Pancreas (tissue), 10 donors: Measurements from ENCODE around the gene CCDC71L. TPM values are rescaled to one million over a fixed set of nuclear protein-coding genes. Genes with fewer than 3 reads are reported as not detected.

Experiments used
- ATAC-seq, 4 donors: fragments of 200-7000 bp; cut with Tn5 transposase; one replicate each; pipeline versions ENCODE4 v1.8.0 to v1.9.1; 2020; ENCODE audit warnings: mild to moderate bottlenecking in 4 of 4, moderate library complexity in 4 of 4
- DNase-seq, 6 donors: peaks; one replicate each; pipeline ENCODE4 v3.0.0-alpha.2; 2020
- FAIRE-seq: peaks from 2 replicates; lab custom pipeline; 2012; peaks lifted over from hg19 to GRCh38; lab: Jason Lieb, UNC
- H3K27ac ChIP-seq, 4 donors: fragments of 200-600 bp; sonication (generic); 1 replicate in 3 of 4; 2 replicates in 1 of 4; pipeline versions ENCODE4 v1.5.0 to v1.8.0; 2020
- H3K27me3 ChIP-seq, 4 donors: fragments of 200-600 bp; one replicate each; pipeline ENCODE4 v1.8.0; 2021
- H3K36me3 ChIP-seq, 3 donors: fragments of 200-600 bp; sonication (generic) in 1 of 3; one replicate each; pipeline versions ENCODE4 v1.5.0 to v1.8.0; 2020 to 2021
- H3K4me1 ChIP-seq, 3 donors: fragments of 200-600 bp; one replicate each; pipeline ENCODE4 v1.8.0; 2021
- H3K4me3 ChIP-seq, 4 donors: fragments of 200-600 bp; sonication (generic) in 2 of 4; one replicate each; pipeline versions ENCODE4 v1.5.0 to v1.8.0; 2020 to 2021
- H3K9me3 ChIP-seq, 4 donors: fragments of 200-600 bp; one replicate each; pipeline ENCODE4 v1.8.0; 2021
- WGBS, 2 donors: extraction: QIAGEN DNeasy Blood & Tissue Kit; methylation state at CpG; one replicate each; pipeline ENCODE4 v1.1.7; 2013; 5-methylcytosine and 5-hydroxymethylcytosine counted together
- intact Hi-C, 3 donors: fragments of 100-400 bp; cut with DNase I; formaldehyde crosslinking; loops; one replicate each; pipeline versions ENCODE4 v1.11.1 to v1.14.2; 2022
- polyA plus RNA-seq, 2 donors: library from polyadenylated mRNA; stranded (reverse); fragments of 200-250 nt; gene quantifications; one replicate each; pipeline ENCODE4 v1.2.3, GENCODE V29; 2013
- total RNA-seq, 6 donors: library from RNA; stranded (reverse); fragmentation: NEBNext Ultra II Directional in 4 of 6; extraction: Animal tissue kit (Norgen Biotek cat#: 25700) in 4 of 6; gene quantifications; one replicate each; pipeline versions ENCODE4 v1.2.1 to v1.2.4, GENCODE V29; 2021 to 2023
- TF ChIP-seq, protein P1 (sequence below), 4 donors: fragments of 200-600 bp; sonication (generic) in 3 of 4; IDR thresholded peaks; one replicate each; pipeline versions ENCODE4 v1.5.0 to v1.8.0; 2021; ENCODE audit warnings: antibody characterized with exemption in 4 of 4
- donor health status: healthy with polysubstance abuse.
- donor health status: DM: no; HTN: no; CAD: no; lungs with moderate emphysema.
- donor health status: DM: no; HTN: no; CAD: no.
- donor health status: control.
- donor health status: control.
- donor health status: Bipolar disorder and iron deficiency.
- donor health status: DM: yes; HTN: yes; CAD: no.
- donor health status: DM: no; HTN: no; CAD: no.
- donor health status: DM: no; HTN: no; CAD: no.
- donor health status: DM: yes; HTN: yes; CAD: no.

Gene CCDC71L
- total and polyA plus RNA-seq, 8 donors = 4.0 to 18.2 (median 7.7) TPM

DNA sequence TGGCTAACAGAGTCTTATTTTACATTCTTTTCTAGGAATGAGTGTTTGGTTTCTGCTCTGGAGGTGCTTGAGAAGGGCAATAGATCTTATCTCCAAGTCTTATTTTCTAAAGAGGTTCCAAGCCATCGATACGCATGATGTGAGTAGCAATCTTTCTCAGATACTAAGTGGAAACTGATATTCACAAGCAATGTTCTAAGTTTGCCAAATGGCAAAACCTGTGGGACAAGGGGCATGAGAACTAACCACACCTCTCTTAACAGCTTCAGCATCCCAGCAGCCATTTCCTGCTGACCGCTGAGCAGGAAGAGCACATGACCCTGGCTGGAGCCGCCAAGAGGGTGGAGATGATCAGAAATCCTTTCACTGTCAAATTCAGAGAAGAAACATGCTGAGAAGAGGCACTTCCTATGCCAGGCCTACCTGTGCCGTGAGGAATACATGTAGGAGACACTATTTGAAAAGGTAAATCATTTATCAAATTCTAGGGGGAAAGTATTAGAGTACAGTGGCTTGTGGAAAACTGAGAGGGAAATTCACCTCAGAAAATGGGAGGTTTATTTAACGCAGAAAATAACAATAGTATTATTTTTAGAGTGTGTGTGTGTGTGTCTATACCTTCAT, 35.2 kb downstream of the CCDC71L start:
- intact Hi-C loops = no loop called here
- FAIRE-seq = no peak
- TF ChIP-seq, protein P1, sequence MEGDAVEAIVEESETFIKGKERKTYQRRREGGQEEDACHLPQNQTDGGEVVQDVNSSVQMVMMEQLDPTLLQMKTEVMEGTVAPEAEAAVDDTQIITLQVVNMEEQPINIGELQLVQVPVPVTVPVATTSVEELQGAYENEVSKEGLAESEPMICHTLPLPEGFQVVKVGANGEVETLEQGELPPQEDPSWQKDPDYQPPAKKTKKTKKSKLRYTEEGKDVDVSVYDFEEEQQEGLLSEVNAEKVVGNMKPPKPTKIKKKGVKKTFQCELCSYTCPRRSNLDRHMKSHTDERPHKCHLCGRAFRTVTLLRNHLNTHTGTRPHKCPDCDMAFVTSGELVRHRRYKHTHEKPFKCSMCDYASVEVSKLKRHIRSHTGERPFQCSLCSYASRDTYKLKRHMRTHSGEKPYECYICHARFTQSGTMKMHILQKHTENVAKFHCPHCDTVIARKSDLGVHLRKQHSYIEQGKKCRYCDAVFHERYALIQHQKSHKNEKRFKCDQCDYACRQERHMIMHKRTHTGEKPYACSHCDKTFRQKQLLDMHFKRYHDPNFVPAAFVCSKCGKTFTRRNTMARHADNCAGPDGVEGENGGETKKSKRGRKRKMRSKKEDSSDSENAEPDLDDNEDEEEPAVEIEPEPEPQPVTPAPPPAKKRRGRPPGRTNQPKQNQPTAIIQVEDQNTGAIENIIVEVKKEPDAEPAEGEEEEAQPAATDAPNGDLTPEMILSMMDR (IDR thresholded peaks at IDR 0.05) = no peak
- H3K27me3 ChIP-seq = no peaks in the 10 kb centered on the region
- H3K36me3 ChIP-seq = no peaks in the 10 kb centered on the region
- no peak for ATAC-seq
- H3K27ac ChIP-seq = peak overlapping the region in 2 of 4 donors; percentile 40 to 62
- peaks cover 0 to 13% (median 12%) of the 10 kb centered on the region in 3 donors for H3K4me1 ChIP-seq
- H3K4me3 ChIP-seq = no peak overlapping the region
- 78 to 83% methylated on average over 6 of the region's 6 CpGs for WGBS, 2 donors
- DNase-seq = no peak
- no peaks in the 10 kb centered on the region for H3K9me3 ChIP-seq

DNA sequence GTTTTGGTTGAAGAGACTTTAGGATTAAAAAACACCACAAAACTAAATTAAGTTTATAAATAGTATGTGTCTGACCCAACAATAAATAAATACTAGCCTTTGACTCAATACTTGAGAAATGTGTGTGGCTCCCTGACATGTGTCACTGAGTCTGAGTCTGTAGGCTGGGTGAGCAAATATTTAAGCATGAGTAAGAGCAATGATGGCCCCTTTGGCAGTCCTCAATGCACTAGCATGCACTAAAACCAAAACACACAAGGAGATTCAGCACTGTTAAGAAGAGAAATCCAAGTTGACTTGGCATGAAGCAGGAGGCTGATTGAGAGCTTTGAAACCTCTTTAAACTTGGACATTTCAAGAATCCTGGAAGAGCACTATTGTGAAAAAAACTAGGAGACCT, 37.1 kb downstream of the CCDC71L start:
- no peak for FAIRE-seq
- DNase-seq = peak in 1 of 6 donors; percentile 14
- no peak overlapping the region for H3K4me3 ChIP-seq
- no peak overlapping the region for H3K27ac ChIP-seq
- no peaks in the 10 kb centered on the region for H3K36me3 ChIP-seq
- H3K4me1 ChIP-seq = peaks cover 0 to 13% (median 12%) of the 10 kb centered on the region in 3 donors
- ATAC-seq = peak in 3 of 4 donors; percentile 35 to 48 (median 45)
- no peaks in the 10 kb centered on the region for H3K9me3 ChIP-seq
- TF ChIP-seq, protein P1 (IDR thresholded peaks at IDR 0.05) = no peak
- no peaks in the 10 kb centered on the region for H3K27me3 ChIP-seq
- intact Hi-C loops = no loop called here

DNA sequence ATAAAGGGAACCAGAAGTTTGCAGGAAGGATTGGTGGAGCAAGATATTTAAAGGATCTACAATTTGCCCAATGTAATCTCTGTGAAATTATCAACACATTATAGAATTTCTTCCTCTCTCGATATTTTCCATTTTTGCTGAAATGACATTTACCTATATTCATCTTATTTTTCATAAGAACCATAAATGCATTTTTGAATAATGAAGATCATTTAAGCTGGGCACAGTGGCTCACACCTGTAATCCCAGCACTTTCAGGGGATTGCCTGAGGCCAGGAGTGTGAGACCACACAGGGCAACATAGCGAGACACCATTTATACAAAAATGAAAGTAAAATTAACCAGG, 37.7 kb downstream of the CCDC71L start:
- 71 to 94% methylated on average over 2 of the region's 2 CpGs for WGBS, 2 donors

DNA sequence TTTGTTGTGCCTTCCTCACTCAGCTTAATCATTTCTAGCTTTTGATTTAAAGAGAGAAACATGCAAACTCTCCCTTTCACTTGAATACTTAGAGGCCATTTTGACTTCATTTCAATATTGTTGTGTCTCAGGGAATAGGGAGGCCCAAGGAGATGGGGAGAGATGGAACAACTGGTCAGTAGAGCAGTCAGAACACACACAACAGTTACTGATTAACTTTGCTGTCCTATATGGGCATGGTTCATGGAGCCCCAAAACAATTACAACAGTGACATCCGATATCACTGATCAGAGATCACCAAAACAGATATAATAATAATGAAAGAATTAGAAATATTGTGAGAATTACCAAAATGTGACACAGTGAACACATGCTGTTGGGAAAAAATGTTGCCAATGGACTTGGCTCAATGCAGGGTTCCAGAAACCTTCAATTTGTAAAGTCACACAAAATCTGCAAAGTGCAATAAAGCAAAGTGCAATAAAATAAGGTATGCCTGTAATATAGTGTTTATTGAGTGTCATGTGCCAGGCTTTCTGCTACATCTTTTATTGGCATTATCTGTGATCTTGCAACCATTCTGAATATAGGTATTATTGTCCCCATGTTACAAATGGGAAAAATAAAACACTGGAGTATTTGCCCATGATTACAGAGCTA, 38.2 kb downstream of the CCDC71L start:
- WGBS, 2 donors = 92 to 93% methylated on average over 1 of the region's 1 CpG
- H3K9me3 ChIP-seq = no peaks in the 10 kb centered on the region

More for the DNA sequence above, 37.7 kb downstream of the CCDC71L start:
- ATAC-seq (no peak), FAIRE-seq (no peak), DNase-seq (no peak)
- Histone ChIP-seq H3K27me3 (no peaks in the 10 kb centered on the region), H3K4me3 (no peak overlapping the region), H3K36me3 (no peaks in the 10 kb centered on the region), H3K27ac (no peak overlapping the region), H3K4me1 (peaks cover 0 to 18% (median 14%) of the 10 kb centered on the region in 3 donors), H3K9me3 (no peaks in the 10 kb centered on the region)
- TF ChIP-seq, protein P1 (IDR thresholded peaks at IDR 0.05) = no peak
- intact Hi-C loops = no loop called here

More for the DNA sequence above, 38.2 kb downstream of the CCDC71L start:
- ATAC-seq (no peak), FAIRE-seq (no peak), DNase-seq (no peak)
- TF ChIP-seq, protein P1 (IDR thresholded peaks at IDR 0.05) = no peak
- intact Hi-C loops = no loop called here
- no peaks in the 10 kb centered on the region for H3K36me3 ChIP-seq
- H3K4me1 ChIP-seq = peaks cover 5 to 19% (median 18%) of the 10 kb centered on the region in 3 donors
- H3K4me3 ChIP-seq = no peak overlapping the region
- no peaks in the 10 kb centered on the region for H3K27me3 ChIP-seq
- no peak overlapping the region for H3K27ac ChIP-seq
